Lower leg skin (tissue), 3 donors: ENCODE measurements around the gene HBG1.

Experiments
- CTCF ChIP-seq, 3 donors: fragments of 450-650 bp; IDR thresholded peaks; one replicate each; pipeline ENCODE4 v1.5.1; 2016; ENCODE audit warnings: antibody characterized with exemption in 3 of 3, mild to moderate bottlenecking in 3 of 3, moderate library complexity in 2 of 3
- POLR2A ChIP-seq, 2 donors: fragments of 450-650 bp; IDR thresholded peaks; one replicate each; pipeline ENCODE4 v1.6.1; 2016 to 2017; ENCODE audit warnings: antibody characterized with exemption in 2 of 2, mild to moderate bottlenecking in 1 of 2, moderate library complexity in 1 of 2

GRCh38 chr11:5240056-5240455, 9.6 kb downstream of the HBG1 start:
- TF ChIP-seq CTCF (IDR thresholded peaks at IDR 0.05) (no peak), POLR2A (IDR thresholded peaks at IDR 0.05) (no peak)
